Adrenal gland (tissue), 5 donors: Measurements from ENCODE around the gene PTH2.

Experiments
- CTCF ChIP-seq, 6 experiments: fragments of 450-650 bp in 4 of 6; fragments of 200-600 bp in 2 of 6; sonication (generic) in 1 of 6; IDR thresholded peaks; 1 replicate in 5 of 6; 2 replicates in 1 of 6; pipeline versions ENCODE4 v1.5.1 to v1.8.0; 2016 to 2021; ENCODE audit warnings: antibody characterized with exemption in 6 of 6, mild to moderate bottlenecking in 2 of 6, moderate library complexity in 1 of 6
- POLR2A ChIP-seq, 2 donors: fragments of 450-650 bp; IDR thresholded peaks; one replicate each; pipeline ENCODE4 v1.6.1; 2017; ENCODE audit warnings: antibody characterized with exemption in 2 of 2, mild to moderate bottlenecking in 2 of 2, moderate library complexity in 1 of 2
- donor health status: DM: no; HTN: no; CAD: no.

- no peak for TF ChIP-seq CTCF (IDR thresholded peaks at IDR 0.05)
- TF ChIP-seq POLR2A (IDR thresholded peaks at IDR 0.05) = no peak
Observed at GRCh38 chr19:49427855-49428546, 4.8 kb upstream of the PTH2 start.
